Epithelial cell of esophagus (primary cell): Measurements from ENCODE around the gene LIMCH1.

Experiments used
- DNase-seq: peaks from one replicate; pipeline ENCODE4 v3.0.0; 2010; ENCODE audit warnings: low read depth
- H3K4me3 ChIP-seq: 2 replicates; pipeline ENCODE4 v1.5.1; 2011; ENCODE audit warnings: mild to moderate bottlenecking, low read length, control low read depth
- CTCF ChIP-seq: IDR thresholded peaks from 2 replicates; pipeline ENCODE4 v1.5.1; 2011; ENCODE audit warnings: low read depth, mild to moderate bottlenecking, low read length, control low read depth, inconsistent platforms; ENCODE audit not compliant: insufficient read depth; ENCODE audit errors: missing control alignments

Gene LIMCH1

GRCh38 chr4:41514766-41515481, 23.0 kb upstream of the LIMCH1 start:
- no peak overlapping the region for H3K4me3 ChIP-seq
- TF ChIP-seq CTCF = no peak
- no peak for DNase-seq

- H3K4me3 ChIP-seq = no peak overlapping the region
- no peak for TF ChIP-seq CTCF
- no peak for DNase-seq
Measured at GRCh38 chr4:41517121-41517520, 20.8 kb upstream of the LIMCH1 start.

- H3K4me3 ChIP-seq = no peak overlapping the region
- DNase-seq = no peak
- TF ChIP-seq CTCF = no peak
Measured at GRCh38 chr4:41517747-41518146, 20.2 kb upstream of the LIMCH1 start.

- TF ChIP-seq CTCF = no peak
- no peak overlapping the region for H3K4me3 ChIP-seq
- DNase-seq = no peak
Measured at GRCh38 chr4:41524425-41524824, 13.5 kb upstream of the LIMCH1 start.

- DNase-seq = peak; percentile 70
- H3K4me3 ChIP-seq = no peak overlapping the region
- no peak for TF ChIP-seq CTCF
Measured at GRCh38 chr4:41525129-41525528, 12.8 kb upstream of the LIMCH1 start.

- no peak for TF ChIP-seq CTCF
- peak; percentile 20 for DNase-seq
- no peak overlapping the region for H3K4me3 ChIP-seq
Measured at GRCh38 chr4:41526628-41527027, 11.3 kb upstream of the LIMCH1 start.
